Pancreas (tissue), 10 donors: ENCODE data around the gene HIVEP3. TPM values are rescaled to one million over a fixed set of nuclear protein-coding genes. Genes with fewer than 3 reads are reported as not detected.

ENCODE experiments used
- ATAC-seq, 4 donors: fragments of 200-7000 bp; cut with Tn5 transposase; one replicate each; pipeline versions ENCODE4 v1.8.0 to v1.9.1; 2020; ENCODE audit warnings: mild to moderate bottlenecking in 4 of 4, moderate library complexity in 4 of 4
- DNase-seq, 6 donors: peaks; one replicate each; pipeline ENCODE4 v3.0.0-alpha.2; 2020
- FAIRE-seq: peaks from 2 replicates; lab custom pipeline; 2012; peaks lifted over from hg19 to GRCh38; lab: Jason Lieb, UNC
- H3K27ac ChIP-seq, 4 donors: fragments of 200-600 bp; sonication (generic); 1 replicate in 3 of 4; 2 replicates in 1 of 4; pipeline versions ENCODE4 v1.5.0 to v1.8.0; 2020
- H3K27me3 ChIP-seq, 4 donors: fragments of 200-600 bp; one replicate each; pipeline ENCODE4 v1.8.0; 2021
- H3K36me3 ChIP-seq, 3 donors: fragments of 200-600 bp; sonication (generic) in 1 of 3; one replicate each; pipeline versions ENCODE4 v1.5.0 to v1.8.0; 2020 to 2021
- H3K4me1 ChIP-seq, 3 donors: fragments of 200-600 bp; one replicate each; pipeline ENCODE4 v1.8.0; 2021
- H3K4me3 ChIP-seq, 4 donors: fragments of 200-600 bp; sonication (generic) in 2 of 4; one replicate each; pipeline versions ENCODE4 v1.5.0 to v1.8.0; 2020 to 2021
- H3K9me3 ChIP-seq, 4 donors: fragments of 200-600 bp; one replicate each; pipeline ENCODE4 v1.8.0; 2021
- WGBS, 2 donors: extraction: QIAGEN DNeasy Blood & Tissue Kit; methylation state at CpG; one replicate each; pipeline ENCODE4 v1.1.7; 2013; 5-methylcytosine and 5-hydroxymethylcytosine counted together
- intact Hi-C, 3 donors: fragments of 100-400 bp; cut with DNase I; formaldehyde crosslinking; loops; one replicate each; pipeline versions ENCODE4 v1.11.1 to v1.14.2; 2022
- polyA plus RNA-seq, 2 donors: library from polyadenylated mRNA; stranded (reverse); fragments of 200-250 nt; gene quantifications; one replicate each; pipeline ENCODE4 v1.2.3, GENCODE V29; 2013
- total RNA-seq, 6 donors: library from RNA; stranded (reverse); fragmentation: NEBNext Ultra II Directional in 4 of 6; extraction: Animal tissue kit (Norgen Biotek cat#: 25700) in 4 of 6; gene quantifications; one replicate each; pipeline versions ENCODE4 v1.2.1 to v1.2.4, GENCODE V29; 2021 to 2023
- TF ChIP-seq, protein P1 (sequence below), 4 donors: fragments of 200-600 bp; sonication (generic) in 3 of 4; IDR thresholded peaks; one replicate each; pipeline versions ENCODE4 v1.5.0 to v1.8.0; 2021; ENCODE audit warnings: antibody characterized with exemption in 4 of 4
- donor health status: healthy with polysubstance abuse.
- donor health status: DM: no; HTN: no; CAD: no; lungs with moderate emphysema.
- donor health status: DM: no; HTN: no; CAD: no.
- donor health status: control.
- donor health status: control.
- donor health status: Bipolar disorder and iron deficiency.
- donor health status: DM: yes; HTN: yes; CAD: no.
- donor health status: DM: no; HTN: no; CAD: no.
- donor health status: DM: no; HTN: no; CAD: no.
- donor health status: DM: yes; HTN: yes; CAD: no.

The HIVEP3 gene
- total and polyA plus RNA-seq, 8 donors, result 2.7 to 5.0 (median 3.1) TPM

DNA sequence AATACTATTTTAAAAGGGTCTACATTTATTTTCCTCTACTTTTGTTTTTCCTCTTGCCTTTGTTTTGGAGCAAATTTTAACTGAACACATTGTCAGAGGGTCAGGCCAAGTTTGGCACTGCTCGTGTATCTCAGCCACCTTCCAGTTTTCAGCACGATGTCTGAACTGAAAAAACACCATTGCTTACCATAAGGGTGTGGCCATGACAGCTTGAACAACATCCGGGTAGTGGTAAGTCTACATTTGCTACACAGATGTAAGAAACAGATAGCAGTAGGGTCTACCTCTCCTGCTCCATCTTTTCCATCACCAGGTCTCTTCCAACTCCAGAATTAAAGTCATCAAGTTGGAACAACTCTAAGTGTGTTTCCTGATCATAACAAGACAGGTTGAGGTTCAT lies 4.2 kb downstream of the HIVEP3 start:
- ATAC-seq, result no peak
- no peak overlapping the region for H3K4me3 ChIP-seq
- no peak for DNase-seq
- intact Hi-C loops, result no loop called here
- peaks cover 0 to 12% (median 0%) of the 10 kb centered on the region in 3 donors for H3K4me1 ChIP-seq
- 78 to 80% methylated on average over 3 of the region's 3 CpGs for WGBS, 2 donors
- no peaks in the 10 kb centered on the region for H3K9me3 ChIP-seq
- FAIRE-seq, result no peak
- H3K27me3 ChIP-seq, result no peaks in the 10 kb centered on the region
- TF ChIP-seq, protein P1, sequence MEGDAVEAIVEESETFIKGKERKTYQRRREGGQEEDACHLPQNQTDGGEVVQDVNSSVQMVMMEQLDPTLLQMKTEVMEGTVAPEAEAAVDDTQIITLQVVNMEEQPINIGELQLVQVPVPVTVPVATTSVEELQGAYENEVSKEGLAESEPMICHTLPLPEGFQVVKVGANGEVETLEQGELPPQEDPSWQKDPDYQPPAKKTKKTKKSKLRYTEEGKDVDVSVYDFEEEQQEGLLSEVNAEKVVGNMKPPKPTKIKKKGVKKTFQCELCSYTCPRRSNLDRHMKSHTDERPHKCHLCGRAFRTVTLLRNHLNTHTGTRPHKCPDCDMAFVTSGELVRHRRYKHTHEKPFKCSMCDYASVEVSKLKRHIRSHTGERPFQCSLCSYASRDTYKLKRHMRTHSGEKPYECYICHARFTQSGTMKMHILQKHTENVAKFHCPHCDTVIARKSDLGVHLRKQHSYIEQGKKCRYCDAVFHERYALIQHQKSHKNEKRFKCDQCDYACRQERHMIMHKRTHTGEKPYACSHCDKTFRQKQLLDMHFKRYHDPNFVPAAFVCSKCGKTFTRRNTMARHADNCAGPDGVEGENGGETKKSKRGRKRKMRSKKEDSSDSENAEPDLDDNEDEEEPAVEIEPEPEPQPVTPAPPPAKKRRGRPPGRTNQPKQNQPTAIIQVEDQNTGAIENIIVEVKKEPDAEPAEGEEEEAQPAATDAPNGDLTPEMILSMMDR (IDR thresholded peaks at IDR 0.05), result no peak
- H3K27ac ChIP-seq, result no peak overlapping the region
- no peaks in the 10 kb centered on the region for H3K36me3 ChIP-seq

DNA sequence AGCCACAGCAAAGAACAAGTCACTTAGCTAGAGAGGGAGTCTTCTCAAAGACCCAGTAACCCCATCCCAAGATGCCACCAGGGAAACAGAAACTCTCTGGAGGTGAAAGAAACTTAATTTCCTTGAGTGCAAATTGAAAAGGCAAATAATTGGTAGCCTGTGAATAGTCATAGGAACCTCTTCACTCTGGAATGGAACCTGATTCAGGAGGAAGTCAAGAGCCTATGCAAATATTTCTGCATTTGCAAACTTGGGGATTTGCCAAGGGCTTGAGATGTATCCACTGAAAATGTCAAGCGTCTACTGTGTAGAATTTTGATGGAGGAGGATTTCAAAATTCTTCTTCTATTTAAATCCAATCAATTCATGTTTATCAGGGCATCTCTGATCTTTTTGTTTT lies 5.7 kb downstream of the HIVEP3 start:
- intact Hi-C loops, result no loop called here
- Histone ChIP-seq H3K27me3 (no peaks in the 10 kb centered on the region), H3K9me3 (no peaks in the 10 kb centered on the region), H3K27ac (no peak overlapping the region), H3K36me3 (no peaks in the 10 kb centered on the region), H3K4me3 (no peak overlapping the region), H3K4me1 (peaks cover 0 to 12% (median 0%) of the 10 kb centered on the region in 3 donors)
- TF ChIP-seq, protein P1 (IDR thresholded peaks at IDR 0.05), result no peak
- ATAC-seq (no peak), DNase-seq (no peak), FAIRE-seq (no peak)
- 78 to 90% methylated on average over 1 of the region's 1 CpG for WGBS, 2 donors

DNA sequence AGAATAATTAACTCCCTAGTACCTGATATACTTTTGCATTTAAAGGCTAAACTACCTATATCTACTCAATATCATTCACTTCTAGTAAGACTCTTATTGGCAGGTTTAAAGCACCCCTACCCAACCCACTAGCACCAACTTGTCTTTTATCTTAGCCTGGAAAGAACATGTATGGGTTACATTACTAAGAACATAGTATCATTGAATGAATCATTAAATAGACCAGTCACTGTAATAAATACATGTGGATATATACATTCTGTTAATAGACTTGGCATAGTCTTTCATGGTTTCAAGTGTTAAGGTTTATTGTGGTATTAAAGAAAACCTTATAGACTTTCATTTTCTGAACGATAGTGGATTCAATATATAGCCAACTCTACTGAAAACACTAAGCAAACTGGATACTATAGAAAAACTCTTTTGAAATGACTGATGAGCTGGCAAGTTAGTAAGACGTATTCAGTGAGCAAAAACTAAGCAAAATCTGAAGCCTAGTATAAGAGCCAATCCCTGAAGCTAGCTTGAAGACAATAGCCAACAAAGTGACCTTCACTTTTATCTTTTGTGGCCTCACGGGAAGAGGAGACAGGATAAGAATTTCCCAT lies 10.3 kb downstream of the HIVEP3 start:
- no peak for ATAC-seq
- TF ChIP-seq, protein P1 (IDR thresholded peaks at IDR 0.05), result no peak
- no peak for FAIRE-seq
- WGBS, 2 donors, result 57 to 69% methylated on average over 3 of the region's 3 CpGs
- H3K27ac ChIP-seq, result no peak overlapping the region
- intact Hi-C loops, result no loop called here
- no peak for DNase-seq
- no peaks in the 10 kb centered on the region for H3K27me3 ChIP-seq
- no peaks in the 10 kb centered on the region for H3K4me1 ChIP-seq
- H3K9me3 ChIP-seq, result no peaks in the 10 kb centered on the region
- no peaks in the 10 kb centered on the region for H3K36me3 ChIP-seq
- H3K4me3 ChIP-seq, result no peak overlapping the region

DNA sequence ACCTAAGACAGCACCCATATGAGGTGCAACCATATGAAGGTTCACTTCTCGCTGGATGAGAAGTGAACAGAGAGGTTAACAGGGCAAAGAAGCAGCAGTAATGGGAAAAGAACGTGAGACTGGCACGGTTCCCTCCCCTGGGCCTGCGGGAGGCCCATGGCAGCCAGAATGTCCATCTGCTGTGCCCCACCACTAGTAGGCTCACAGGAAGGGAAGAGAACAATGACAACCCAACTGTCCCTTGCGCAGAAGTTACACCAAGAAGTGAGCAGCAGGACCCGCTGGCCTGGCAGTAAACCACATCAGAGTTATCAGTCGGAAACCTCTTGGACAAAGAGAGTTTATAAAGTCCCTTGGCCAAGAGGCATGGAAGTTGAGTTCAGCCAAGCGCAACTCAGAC lies 11.3 kb downstream of the HIVEP3 start:
- Histone ChIP-seq H3K27me3 (no peaks in the 10 kb centered on the region), H3K9me3 (no peaks in the 10 kb centered on the region), H3K4me1 (no peaks in the 10 kb centered on the region), H3K4me3 (no peak overlapping the region), H3K27ac (no peak overlapping the region), H3K36me3 (no peaks in the 10 kb centered on the region)
- TF ChIP-seq, protein P1 (IDR thresholded peaks at IDR 0.05), result no peak
- 95 to 97% methylated on average over 8 of the region's 8 CpGs for WGBS, 2 donors
- ATAC-seq, result no peak
- no peak for FAIRE-seq
- DNase-seq, result no peak
- intact Hi-C loops, result no loop called here

DNA sequence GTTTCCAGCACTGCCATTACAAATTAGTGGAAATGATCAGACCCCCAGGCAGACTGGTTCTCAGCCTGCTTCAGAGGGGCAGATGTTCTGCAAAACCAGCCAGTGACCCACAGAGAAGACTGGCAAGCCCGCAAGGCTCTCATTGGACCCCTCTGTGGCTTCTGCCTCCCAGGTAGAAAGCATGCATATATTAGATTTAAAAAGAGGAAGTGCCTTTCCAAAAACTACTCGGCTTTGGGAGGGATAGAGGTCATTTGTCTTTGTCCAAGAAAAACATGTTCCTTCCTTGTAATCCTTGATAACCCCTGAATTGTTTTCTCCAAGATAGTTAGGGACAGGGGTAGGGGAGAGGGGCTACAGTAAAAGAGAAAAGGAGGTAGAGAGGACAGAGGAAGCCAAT lies 11.8 kb downstream of the HIVEP3 start:
- H3K4me3 ChIP-seq, result no peak overlapping the region
- no peaks in the 10 kb centered on the region for H3K27me3 ChIP-seq
- intact Hi-C loops, result no loop called here
- no peak for ATAC-seq
- no peaks in the 10 kb centered on the region for H3K4me1 ChIP-seq
- TF ChIP-seq, protein P1 (IDR thresholded peaks at IDR 0.05), result no peak
- no peaks in the 10 kb centered on the region for H3K9me3 ChIP-seq
- WGBS, 2 donors, result 51 to 60% methylated on average over 2 of the region's 2 CpGs
- H3K36me3 ChIP-seq, result no peaks in the 10 kb centered on the region
- H3K27ac ChIP-seq, result no peak overlapping the region
- no peak for FAIRE-seq
- DNase-seq, result no peak
